ENCODE data around the gene ALOXE3. TPM values are rescaled to one million over a fixed set of nuclear protein-coding genes. Genes with fewer than 3 reads are reported as not detected.
"Not testable (repeated sequence)": the region's sequence is repeated elsewhere in the genome, so short reads cannot be mapped to it uniquely, and the experiment has no call there.

ALOXE3 gene
- total RNA-seq, 1 donor from 2014 or later, result not detected

- DNase-seq (ENCODE audit: low read depth in 2 of 2), result peak; percentile 34 to 69
Measured at GRCh38 chr17:8073627-8074484, 44.5 kb downstream of the ALOXE3 start.

- no peak for DNase-seq (ENCODE audit: low read depth in 2 of 2)
Measured at GRCh38 chr17:8072729-8073461, 45.4 kb downstream of the ALOXE3 start.

- DNase-seq (ENCODE audit: low read depth in 2 of 2), result no peak
Measured at GRCh38 chr17:8072341-8072728, 46.0 kb downstream of the ALOXE3 start.

GRCh38 chr17:8071496-8071895 is 46.8 kb downstream of the ALOXE3 start:
- DNase-seq (ENCODE audit: low read depth in 2 of 2), result no peak

GRCh38 chr17:8069587-8069860 is 48.8 kb downstream of the ALOXE3 start:
- no peak for DNase-seq (ENCODE audit: low read depth in 2 of 2)

- DNase-seq (ENCODE audit: low read depth in 2 of 2), result no peak
Measured at GRCh38 chr17:8068736-8069586, 49.4 kb downstream of the ALOXE3 start.

GRCh38 chr17:8067806-8068205 is 50.5 kb downstream of the ALOXE3 start:
- DNase-seq (ENCODE audit: low read depth in 2 of 2), result no peak

- DNase-seq (ENCODE audit: low read depth in 2 of 2), result no peak
Measured at GRCh38 chr17:8066841-8067775, 51.2 kb downstream of the ALOXE3 start.

- DNase-seq (ENCODE audit: low read depth in 2 of 2), result no peak
Measured at GRCh38 chr17:8064561-8065019, 53.7 kb downstream of the ALOXE3 start.

- no peak for DNase-seq (ENCODE audit: low read depth in 2 of 2)
Measured at GRCh38 chr17:8063761-8064534, 54.4 kb downstream of the ALOXE3 start.

GRCh38 chr17:8062807-8063483 is 55.4 kb downstream of the ALOXE3 start:
- DNase-seq (ENCODE audit: low read depth in 2 of 2), result peak in 1 of 2 donors; percentile 9

GRCh38 chr17:8062435-8062806 is 55.9 kb downstream of the ALOXE3 start:
- peak; percentile 64 to 81 for DNase-seq (ENCODE audit: low read depth in 2 of 2)

GRCh38 chr17:8061851-8062250 is 56.5 kb downstream of the ALOXE3 start:
- not testable (repeated sequence) for DNase-seq (ENCODE audit: low read depth in 2 of 2)

GRCh38 chr17:8060274-8060673 is 58.0 kb downstream of the ALOXE3 start:
- DNase-seq (ENCODE audit: low read depth in 2 of 2), result peak; percentile 67 to 74

GRCh38 chr17:8059131-8059530 is 59.2 kb downstream of the ALOXE3 start:
- DNase-seq (ENCODE audit: low read depth in 2 of 2), result peak in 1 of 2 donors; percentile 13

- peak; percentile 70 to 81 for DNase-seq (ENCODE audit: low read depth in 2 of 2)
Measured at GRCh38 chr17:8057691-8058114, 60.6 kb downstream of the ALOXE3 start.

- no peak for DNase-seq (ENCODE audit: low read depth in 2 of 2)
Measured at GRCh38 chr17:8056976-8057625, 61.2 kb downstream of the ALOXE3 start.

GRCh38 chr17:8056232-8056975 is 61.9 kb downstream of the ALOXE3 start:
- peak in 1 of 2 donors; percentile 90 for DNase-seq (ENCODE audit: low read depth in 2 of 2)
